B cell (primary cell): ENCODE results near the gene GRAMD2B. TPM values are rescaled to one million over a fixed set of nuclear protein-coding genes. Genes with fewer than 3 reads are reported as not detected.

Experiments used
- ATAC-seq: fragments of 200-7000 bp; cut with Tn5 transposase; one replicate; pipeline ENCODE4 v1.10.0; 2021; ENCODE audit warnings: low read depth, mild to moderate bottlenecking, moderate number of reproducible peaks, moderate library complexity
- CTCF ChIA-PET: fragments of 350-600 bp; sonication (Branson Sonifier 250); formaldehyde crosslinking; loops from one replicate; lab custom pipeline; 2021; ENCODE audit warnings: antibody characterized with exemption, inconsistent platforms; lab: Charles Lee
- POLR2A ChIA-PET: fragments of 350-600 bp; sonication (Branson Sonifier 250); formaldehyde crosslinking; loops from one replicate; lab custom pipeline; 2021; ENCODE audit warnings: antibody characterized with exemption; lab: Charles Lee
- DNase-seq: peaks from one replicate; pipeline ENCODE4 v3.0.0; 2013
- H2AFZ ChIP-seq: 2 replicates; pipeline ENCODE4 v1.6.1; 2012; ENCODE audit warnings: mild to moderate bottlenecking, low read depth, low read length; ENCODE audit not compliant: insufficient read depth, poor library complexity, severe bottlenecking
- H3K27ac ChIP-seq, 2 donors: 1 replicate in 1 of 2; 2 replicates in 1 of 2; pipeline ENCODE4 v1.5.1; 2012 to 2013; ENCODE audit warnings: low read length in 2 of 2, mild to moderate bottlenecking in 2 of 2, moderate library complexity in 1 of 2
- H3K27me3 ChIP-seq, 4 experiments: fragments of 200-600 bp in 1 of 4; sonication (generic) in 1 of 4; replicated peaks in 1 of 4; 1 replicate in 2 of 4; 2 replicates in 2 of 4; pipeline versions ENCODE4 v1.6.1 to v1.7.0; 2013 to 2016; ENCODE audit warnings: low read length in 3 of 4, mild to moderate bottlenecking in 2 of 4, mixed read lengths in 1 of 4, moderate library complexity in 1 of 4; ENCODE audit not compliant: insufficient read depth in 4 of 4, control insufficient read depth in 3 of 4; ENCODE audit errors: control extremely low read depth in 1 of 4
- H3K36me3 ChIP-seq, 2 experiments: replicated peaks in 1 of 2; 1 replicate in 1 of 2; 2 replicates in 1 of 2; pipeline versions ENCODE4 v1.6.1 to v1.7.1; 2013; ENCODE audit warnings: low read length in 1 of 2; ENCODE audit not compliant: insufficient read depth in 2 of 2, control insufficient read depth in 1 of 2; ENCODE audit errors: control extremely low read depth in 1 of 2, extremely low read depth in 1 of 2
- H3K4me1 ChIP-seq, 2 donors: fragments of 200-600 bp in 1 of 2; sonication (generic) in 1 of 2; 1 replicate in 1 of 2; 2 replicates in 1 of 2; pipeline versions ENCODE4 v1.5.1 to v1.6.1; 2013 to 2017; ENCODE audit warnings: low read length in 2 of 2; ENCODE audit not compliant: control insufficient read depth in 2 of 2, insufficient read depth in 2 of 2
- H3K4me2 ChIP-seq: replicated peaks from 2 replicates; pipeline ENCODE3; 2012; ENCODE audit warnings: mild to moderate bottlenecking, low read depth, low read length; ENCODE audit not compliant: poor library complexity, severe bottlenecking
- H3K4me3 ChIP-seq, 5 experiments: fragments of 200-600 bp in 1 of 5; sonication (generic) in 1 of 5; 1 replicate in 3 of 5; 2 replicates in 2 of 5; pipeline versions ENCODE4 v1.5.1 to v1.7.0; 2011 to 2016; ENCODE audit warnings: low read length in 4 of 5, mild to moderate bottlenecking in 4 of 5, low read depth in 2 of 5, control low read depth in 1 of 5, moderate library complexity in 1 of 5; ENCODE audit not compliant: insufficient read depth in 1 of 5; ENCODE audit errors: control extremely low read depth in 1 of 5, extremely low read depth in 1 of 5
- H3K79me2 ChIP-seq: fragments of 200-600 bp; sonication (generic); one replicate; pipeline ENCODE4 v1.6.0; 2016; ENCODE audit warnings: low read length; ENCODE audit not compliant: control insufficient read depth, insufficient read depth
- H3K9ac ChIP-seq: fragments of 200-600 bp; sonication (generic); 2 replicates; pipeline ENCODE4 v1.6.1; 2017; ENCODE audit warnings: mild to moderate bottlenecking, low read length, moderate library complexity
- H3K9me3 ChIP-seq, 3 donors: one replicate each; pipeline versions ENCODE4 v1.6.1 to v1.7.1; 2013; ENCODE audit warnings: low read length in 2 of 3; ENCODE audit not compliant: control insufficient read depth in 2 of 3, insufficient read depth in 1 of 3; ENCODE audit errors: control extremely low read depth in 1 of 3
- H4K20me1 ChIP-seq: 2 replicates; pipeline ENCODE4 v1.6.0; 2012; ENCODE audit warnings: mild to moderate bottlenecking, low read length; ENCODE audit not compliant: insufficient read depth, control insufficient read depth, poor library complexity, severe bottlenecking
- H3K27ac Mint-ChIP-seq: one replicate; pipeline ENCODE4 v1.8.0; 2021; ENCODE audit warnings: mixed read lengths
- H3K27me3 Mint-ChIP-seq: one replicate; pipeline ENCODE4 v1.8.0; 2021; ENCODE audit warnings: mixed read lengths
- H3K4me1 Mint-ChIP-seq: one replicate; pipeline ENCODE4 v1.8.0; 2021; ENCODE audit warnings: mixed read lengths
- H3K4me3 Mint-ChIP-seq: one replicate; pipeline ENCODE4 v1.8.0; 2021; ENCODE audit warnings: mixed read lengths
- H3K9me3 Mint-ChIP-seq: one replicate; pipeline ENCODE4 v1.8.0; 2022; ENCODE audit warnings: mixed read lengths; ENCODE audit not compliant: insufficient read depth
- EZH2 ChIP-seq: IDR thresholded peaks from 2 replicates; pipeline ENCODE4 v1.6.1; 2012; ENCODE audit warnings: borderline replicate concordance, low read depth, mild to moderate bottlenecking, moderate library complexity, low read length; ENCODE audit not compliant: insufficient read depth, poor library complexity, severe bottlenecking
- WGBS: methylation state at CpG from one replicate; pipeline ENCODE4 v1.1.5; 2013; ENCODE audit warnings: missing lambda C conversion rate; ENCODE audit not compliant: insufficient coverage; 5-methylcytosine and 5-hydroxymethylcytosine counted together
- intact Hi-C: fragments of 100-400 bp; cut with micrococcal nuclease; formaldehyde crosslinking; loops from one replicate; pipeline ENCODE4 v1.10.0; 2022
- polyA plus RNA-seq: library from polyadenylated mRNA; depleted of rRNA; stranded (reverse); fragments of >200 nt; gene quantifications from 2 replicates; pipeline ENCODE4 v1.2.3, GENCODE V29; 2012
- total RNA-seq, 2 donors: library from RNA; stranded (reverse); fragments of 120-200 nt in 1 of 2; gene quantifications; 1 replicate in 1 of 2; 2 replicates in 1 of 2; pipeline versions ENCODE4 v1.2.3 to v1.2.4, GENCODE V29; 2013 to 2022
- TF ChIP-seq, protein P1 (sequence below): fragments of 200-600 bp; IDR thresholded peaks from one replicate; pipeline ENCODE4 v1.8.0; 2022; ENCODE audit warnings: antibody characterized with exemption, mild to moderate bottlenecking

GRAMD2B gene
- total and polyA plus RNA-seq, 2 donors (not counting 1 experiment from before 2014, with no cell fraction given): 0.86 to 3.6 TPM

- H3K79me2 ChIP-seq: no peaks in the 10 kb centered on the region
- no peak overlapping the region for H3K4me3 ChIP-seq
- Mint-ChIP-seq H3K27me3 (peaks cover 3% of the 10 kb centered on the region), H3K9me3 (no peaks in the 10 kb centered on the region), H3K27ac (no peak overlapping the region), H3K4me1 (no peaks in the 10 kb centered on the region), H3K4me3 (no peak overlapping the region)
- no peak overlapping the region for H3K9ac ChIP-seq
- TF ChIP-seq, protein P1, sequence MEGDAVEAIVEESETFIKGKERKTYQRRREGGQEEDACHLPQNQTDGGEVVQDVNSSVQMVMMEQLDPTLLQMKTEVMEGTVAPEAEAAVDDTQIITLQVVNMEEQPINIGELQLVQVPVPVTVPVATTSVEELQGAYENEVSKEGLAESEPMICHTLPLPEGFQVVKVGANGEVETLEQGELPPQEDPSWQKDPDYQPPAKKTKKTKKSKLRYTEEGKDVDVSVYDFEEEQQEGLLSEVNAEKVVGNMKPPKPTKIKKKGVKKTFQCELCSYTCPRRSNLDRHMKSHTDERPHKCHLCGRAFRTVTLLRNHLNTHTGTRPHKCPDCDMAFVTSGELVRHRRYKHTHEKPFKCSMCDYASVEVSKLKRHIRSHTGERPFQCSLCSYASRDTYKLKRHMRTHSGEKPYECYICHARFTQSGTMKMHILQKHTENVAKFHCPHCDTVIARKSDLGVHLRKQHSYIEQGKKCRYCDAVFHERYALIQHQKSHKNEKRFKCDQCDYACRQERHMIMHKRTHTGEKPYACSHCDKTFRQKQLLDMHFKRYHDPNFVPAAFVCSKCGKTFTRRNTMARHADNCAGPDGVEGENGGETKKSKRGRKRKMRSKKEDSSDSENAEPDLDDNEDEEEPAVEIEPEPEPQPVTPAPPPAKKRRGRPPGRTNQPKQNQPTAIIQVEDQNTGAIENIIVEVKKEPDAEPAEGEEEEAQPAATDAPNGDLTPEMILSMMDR: no peak
- H3K4me1 ChIP-seq: no peaks in the 10 kb centered on the region
- ATAC-seq (no peak), DNase-seq (no peak)
- CTCF ChIA-PET: interaction anchor here (1.0 kb wide), 1 partner anchor 159 kb away, joined by 4 read pairs; no protein-coding TSS in a partner anchor
- POLR2A ChIA-PET: no interaction called here
- no peaks in the 10 kb centered on the region for H3K9me3 ChIP-seq
- H3K27ac ChIP-seq: no peak overlapping the region
- no peak overlapping the region for H3K4me2 ChIP-seq
- no peaks in the 10 kb centered on the region for H3K27me3 ChIP-seq
- no peaks in the 10 kb centered on the region for H4K20me1 ChIP-seq
- no peak overlapping the region for H2AFZ ChIP-seq
- 82% methylated on average over 3 of the region's 5 CpGs for WGBS
- no peaks in the 10 kb centered on the region for H3K36me3 ChIP-seq
- intact Hi-C loops: no loop called here
Measured at GRCh38 chr5:126497506-126497905, 74.3 kb downstream of the GRAMD2B start.

DNA sequence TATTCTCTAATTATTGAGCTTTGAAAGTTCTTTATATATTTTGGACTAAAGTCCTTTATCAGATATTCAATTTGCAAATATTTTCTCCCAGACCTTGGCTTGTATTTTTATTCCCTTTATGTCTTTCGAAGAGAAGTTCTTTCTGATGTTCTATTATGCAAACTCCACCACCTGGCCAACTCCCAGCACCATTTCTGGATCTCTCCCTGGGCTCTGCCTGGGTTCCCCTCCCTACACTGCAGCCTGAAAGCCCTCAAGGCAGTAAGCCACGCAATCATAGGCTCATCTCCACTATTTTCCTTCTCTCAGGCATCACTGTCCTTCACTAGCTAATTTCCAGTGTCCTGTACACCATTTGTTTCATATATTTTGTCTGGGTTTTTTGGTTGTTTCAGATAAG is 76.1 kb downstream of the GRAMD2B start:
- ATAC-seq (no peak), DNase-seq (no peak)
- H3K9ac ChIP-seq: no peak overlapping the region
- Mint-ChIP-seq H3K9me3 (no peaks in the 10 kb centered on the region), H3K27ac (no peak overlapping the region), H3K27me3 (peaks cover 3% of the 10 kb centered on the region), H3K4me3 (no peak overlapping the region), H3K4me1 (no peaks in the 10 kb centered on the region)
- CTCF ChIA-PET: interaction anchor here (1.3 to 2.6 kb wide), 5 partner anchors 14 to 161 kb away, joined by 3 to 15 read pairs (median 5); no protein-coding TSS in a partner anchor
- no peaks in the 10 kb centered on the region for H3K9me3 ChIP-seq
- H3K4me2 ChIP-seq: no peak overlapping the region
- no peak for TF ChIP-seq EZH2
- TF ChIP-seq, protein P1: no peak
- intact Hi-C loops: no loop called here
- H3K36me3 ChIP-seq: no peaks in the 10 kb centered on the region
- no peak overlapping the region for H2AFZ ChIP-seq
- H3K27me3 ChIP-seq: no peaks in the 10 kb centered on the region
- H3K4me3 ChIP-seq: no peak overlapping the region
- POLR2A ChIA-PET: no interaction called here
- 100% methylated on average over 1 of the region's 2 CpGs for WGBS
- H3K79me2 ChIP-seq: no peaks in the 10 kb centered on the region
- H4K20me1 ChIP-seq: no peaks in the 10 kb centered on the region
- H3K4me1 ChIP-seq: no peaks in the 10 kb centered on the region
- H3K27ac ChIP-seq: no peak overlapping the region
